ENCODE data around the gene HJV. TPM values are rescaled to one million over a fixed set of nuclear protein-coding genes. Genes with fewer than 3 reads are reported as not detected.

HJV gene
- total and polyA plus RNA-seq, 2 of the 13 experiments (the other 11 are each of a cell fraction or from before 2014, with no cell fraction given): 0.18 TPM; not detected in 1

- TF ChIP-seq SOX13 (IDR thresholded peaks at IDR 0.05) (no peak), SOX13 (CRISPR knock-in tag; conservative IDR thresholded peaks at IDR 0.05 in 1 of 2, IDR thresholded peaks at IDR 0.05 in 1 of 2) (peak in 1 of 2 experiments; percentile 12; a peak in 1 of 4 replicates), ZNF496 (CRISPR knock-in tag; IDR thresholded peaks at IDR 0.05; ENCODE audit: insufficient replicate concordance) (no peak), ATF7 (IDR thresholded peaks at IDR 0.05) (0 out of 2 replicates have a peak, but pooled peaks have one; percentile 9), ATF7 (CRISPR knock-in tag; IDR thresholded peaks at IDR 0.05) (no peak), BCLAF1 (IDR thresholded peaks at IDR 0.05) (no peak), THAP11 (CRISPR knock-in tag; IDR thresholded peaks at IDR 0.05) (0 out of 2 replicates have a peak, but pooled peaks have one; percentile 24), MTA1 (CRISPR knock-in tag; IDR thresholded peaks at IDR 0.05; ENCODE audit: borderline replicate concordance) (no peak), SMAD9 (CRISPR knock-in tag; IDR thresholded peaks at IDR 0.05) (no peak), ZNF75D (CRISPR knock-in tag; IDR thresholded peaks at IDR 0.05; ENCODE audit: borderline replicate concordance) (no peak), HNF4A (CRISPR knock-in tag; IDR thresholded peaks at IDR 0.05) (0 out of 2 replicates have a peak, but pooled peaks have one; percentile 12), IRX3 (CRISPR knock-in tag; IDR thresholded peaks at IDR 0.05; ENCODE audit: borderline replicate concordance, low read depth) (no peak), ZZZ3 (CRISPR knock-in tag; IDR thresholded peaks at IDR 0.05; ENCODE audit: borderline replicate concordance) (no peak), SNAPC4 (CRISPR knock-in tag; IDR thresholded peaks at IDR 0.05) (no peak), ZNF569 (CRISPR knock-in tag; IDR thresholded peaks at IDR 0.05; ENCODE audit: borderline replicate concordance) (no peak), MATR3 (CRISPR knock-in tag; IDR thresholded peaks at IDR 0.05) (no peak), ZNF468 (CRISPR knock-in tag; IDR thresholded peaks at IDR 0.05) (no peak), SRF (IDR thresholded peaks at IDR 0.05; ENCODE audit: low read depth, low read length) (no peak), HOXA3 (CRISPR knock-in tag; IDR thresholded peaks at IDR 0.05) (no peak), TBP (CRISPR knock-in tag; IDR thresholded peaks at IDR 0.05) (no peak)
- TF ChIP-seq, protein P1, sequence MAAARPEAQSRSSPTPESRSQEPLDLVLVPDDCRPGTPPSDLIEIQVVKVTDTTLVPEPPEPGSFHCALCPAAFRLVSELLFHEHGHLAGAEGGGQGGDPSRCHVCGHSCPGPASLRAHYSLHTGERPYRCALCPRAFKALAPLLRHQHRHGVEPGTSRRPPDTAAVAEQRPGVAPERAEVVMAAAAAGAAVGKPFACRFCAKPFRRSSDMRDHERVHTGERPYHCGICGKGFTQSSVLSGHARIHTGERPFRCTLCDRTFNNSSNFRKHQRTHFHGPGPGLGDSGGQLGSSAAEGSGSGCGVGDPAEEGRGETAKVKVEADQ (CRISPR knock-in tag; IDR thresholded peaks at IDR 0.05; ENCODE audit: borderline replicate concordance): no peak
Observed at GRCh38 chr1:145977486-145978470, 43.8 kb downstream of the HJV start (continued).
